Hepatocyte (in vitro differentiated cells): ENCODE measurements around the gene UQCC2. TPM values are rescaled to one million over a fixed set of nuclear protein-coding genes. Genes with fewer than 3 reads are reported as not detected.

Source experiments
- DNase-seq: peaks from one replicate; pipeline ENCODE4 v3.0.0-alpha.2; 2016; ENCODE audit warnings: low spot score
- H2AFZ ChIP-seq: fragments of 200-600 bp; sonication (generic); 2 replicates; pipeline ENCODE4 v1.6.0; 2016; ENCODE audit warnings: antibody characterized with exemption, mild to moderate bottlenecking
- H3K27ac ChIP-seq: fragments of 200-600 bp; sonication (generic); 2 replicates; pipeline ENCODE4 v1.5.1; 2016; ENCODE audit warnings: mild to moderate bottlenecking
- H3K27me3 ChIP-seq: fragments of 200-600 bp; sonication (generic); 2 replicates; pipeline ENCODE4 v1.6.1; 2016
- H3K36me3 ChIP-seq: fragments of 200-600 bp; sonication (generic); replicated peaks from 2 replicates; pipeline ENCODE4 v1.5.1; 2016; ENCODE audit warnings: low read depth; ENCODE audit not compliant: insufficient read depth
- H3K4me1 ChIP-seq: fragments of 200-600 bp; sonication (generic); 2 replicates; pipeline ENCODE4 v1.5.1; 2016; ENCODE audit warnings: mild to moderate bottlenecking, moderate library complexity; ENCODE audit not compliant: insufficient read depth
- H3K4me2 ChIP-seq: fragments of 200-600 bp; sonication (generic); 2 replicates; pipeline ENCODE4 v1.6.0; 2016
- H3K4me3 ChIP-seq: fragments of 200-600 bp; sonication (generic); 2 replicates; pipeline ENCODE4 v1.5.1; 2016; ENCODE audit warnings: mild to moderate bottlenecking
- H3K79me2 ChIP-seq: fragments of 200-600 bp; sonication (generic); 2 replicates; pipeline ENCODE4 v1.6.0; 2017; ENCODE audit warnings: mild to moderate bottlenecking
- H3K9me2 ChIP-seq: fragments of 200-600 bp; sonication (generic); replicated peaks from 2 replicates; pipeline ENCODE4 v1.6.0; 2017; ENCODE audit warnings: mild to moderate bottlenecking; ENCODE audit not compliant: insufficient read depth
- H3K9me3 ChIP-seq: fragments of 200-600 bp; sonication (generic); 2 replicates; pipeline ENCODE4 v1.5.1; 2016; ENCODE audit warnings: low read depth, mild to moderate bottlenecking
- H4K20me1 ChIP-seq: fragments of 200-600 bp; sonication (generic); 2 replicates; pipeline ENCODE4 v1.6.0; 2016; ENCODE audit warnings: mild to moderate bottlenecking; ENCODE audit not compliant: insufficient read depth, poor library complexity, severe bottlenecking
- EZH2 ChIP-seq: fragments of 200-600 bp; sonication (generic); IDR thresholded peaks from 2 replicates; pipeline ENCODE4 v1.6.1; 2016; ENCODE audit warnings: antibody characterized with exemption, mild to moderate bottlenecking, borderline replicate concordance
- EZH2phosphoT487 ChIP-seq: fragments of 200-600 bp; sonication (generic); IDR thresholded peaks from one replicate; pipeline ENCODE4 v1.6.1; 2018; ENCODE audit warnings: antibody characterized with exemption, mild to moderate bottlenecking, low read depth, moderate library complexity; ENCODE audit not compliant: unreplicated experiment, severe bottlenecking
- WGBS: methylation state at CpG from one replicate; pipeline ENCODE4 v1.1.6; 2016; ENCODE audit warnings: low lambda C conversion rate; ENCODE audit errors: missing lambda C conversion rate; 5-methylcytosine and 5-hydroxymethylcytosine counted together
- polyA plus RNA-seq: library from polyadenylated mRNA; unstranded; fragments of >200 nt; fragmentation: Nextera tagmentation; extraction: Ambion mirVana; gene quantifications from 2 replicates; pipeline ENCODE4 v1.2.1, GENCODE V29; 2016
- total RNA-seq: library from RNA; depleted of rRNA; stranded (reverse); fragments of >200 nt; gene quantifications from 2 replicates; pipeline ENCODE4 v1.2.3, GENCODE V29; 2014
- TF ChIP-seq, protein P1 (sequence below): fragments of 200-600 bp; sonication (generic); IDR thresholded peaks from 2 replicates; pipeline ENCODE4 v1.5.1; 2016; ENCODE audit warnings: antibody characterized with exemption, mild to moderate bottlenecking; ENCODE audit not compliant: poor library complexity

The UQCC2 gene
- total and polyA plus RNA-seq, 2 experiments from 2014 or later: 44.7 to 151 TPM

DNA sequence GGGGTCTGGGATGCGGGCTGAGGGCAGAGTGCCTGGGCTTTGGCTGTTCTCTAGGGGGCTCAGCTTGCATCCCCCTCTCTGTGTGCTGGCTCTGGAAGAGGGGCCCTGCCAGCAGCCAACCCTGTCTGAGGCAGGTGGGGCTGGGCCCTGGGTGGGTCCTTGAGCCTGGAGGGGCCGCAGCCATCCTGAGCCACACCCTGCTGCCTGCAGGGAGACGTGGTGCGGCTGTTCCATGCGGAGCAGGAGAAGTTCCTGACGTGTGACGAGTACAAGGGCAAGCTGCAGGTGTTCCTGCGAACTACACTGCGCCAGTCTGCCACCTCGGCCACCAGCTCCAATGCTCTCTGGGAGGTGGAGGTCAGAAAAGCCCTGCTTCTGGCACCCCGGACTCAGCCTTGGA lies 49.2 kb downstream of the UQCC2 start:
- TF ChIP-seq, protein P1, sequence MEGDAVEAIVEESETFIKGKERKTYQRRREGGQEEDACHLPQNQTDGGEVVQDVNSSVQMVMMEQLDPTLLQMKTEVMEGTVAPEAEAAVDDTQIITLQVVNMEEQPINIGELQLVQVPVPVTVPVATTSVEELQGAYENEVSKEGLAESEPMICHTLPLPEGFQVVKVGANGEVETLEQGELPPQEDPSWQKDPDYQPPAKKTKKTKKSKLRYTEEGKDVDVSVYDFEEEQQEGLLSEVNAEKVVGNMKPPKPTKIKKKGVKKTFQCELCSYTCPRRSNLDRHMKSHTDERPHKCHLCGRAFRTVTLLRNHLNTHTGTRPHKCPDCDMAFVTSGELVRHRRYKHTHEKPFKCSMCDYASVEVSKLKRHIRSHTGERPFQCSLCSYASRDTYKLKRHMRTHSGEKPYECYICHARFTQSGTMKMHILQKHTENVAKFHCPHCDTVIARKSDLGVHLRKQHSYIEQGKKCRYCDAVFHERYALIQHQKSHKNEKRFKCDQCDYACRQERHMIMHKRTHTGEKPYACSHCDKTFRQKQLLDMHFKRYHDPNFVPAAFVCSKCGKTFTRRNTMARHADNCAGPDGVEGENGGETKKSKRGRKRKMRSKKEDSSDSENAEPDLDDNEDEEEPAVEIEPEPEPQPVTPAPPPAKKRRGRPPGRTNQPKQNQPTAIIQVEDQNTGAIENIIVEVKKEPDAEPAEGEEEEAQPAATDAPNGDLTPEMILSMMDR: no peak
- no peak for TF ChIP-seq EZH2phosphoT487
- no peak for TF ChIP-seq EZH2
- WGBS: 96% methylated on average over 11 of the region's 11 CpGs
- H3K79me2 ChIP-seq: no peaks in the 10 kb centered on the region

DNA sequence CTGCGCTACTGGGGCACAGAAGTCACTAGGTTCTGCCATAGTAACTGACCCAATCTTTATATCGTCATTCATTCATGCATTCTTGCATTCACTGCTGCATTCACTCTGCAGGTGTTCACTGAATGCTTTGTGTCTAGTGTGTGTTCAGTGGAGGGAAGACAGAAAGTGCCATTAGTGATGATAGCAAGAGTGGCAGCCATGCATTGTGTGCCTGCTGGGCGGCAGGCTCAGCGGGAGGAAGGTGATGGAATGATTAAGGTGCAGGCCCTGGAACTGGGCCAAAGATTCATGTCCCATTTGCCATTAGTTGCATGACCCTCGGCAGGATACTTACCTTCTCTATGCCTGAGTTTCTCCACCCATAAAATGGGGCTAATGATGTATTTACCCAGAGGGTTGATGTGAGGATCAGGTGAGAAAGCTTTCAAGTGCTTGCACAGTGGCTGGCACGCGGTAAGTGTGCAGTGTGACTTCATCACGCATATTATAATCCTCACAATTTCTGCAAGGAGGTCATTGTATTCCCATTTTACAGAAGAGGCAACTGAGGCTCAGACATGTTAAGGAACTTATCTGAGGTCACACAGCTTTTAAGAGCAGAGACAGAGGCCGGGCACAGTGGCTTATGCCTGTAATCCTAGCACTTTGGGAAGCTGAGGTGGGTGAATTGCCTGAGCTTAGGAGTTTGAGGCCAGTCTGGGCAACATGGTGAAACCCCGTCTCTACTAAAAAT lies 50.2 kb downstream of the UQCC2 start:
- 93% methylated on average over 10 of the region's 10 CpGs for WGBS
- Histone ChIP-seq H3K27me3 (no peaks in the 10 kb centered on the region), H3K4me3 (no peak overlapping the region), H3K4me2 (no peak overlapping the region), H3K79me2 (no peaks in the 10 kb centered on the region), H3K9me2 (no peaks in the 10 kb centered on the region), H2AFZ (no peak overlapping the region), H3K4me1 (no peaks in the 10 kb centered on the region), H3K9me3 (no peaks in the 10 kb centered on the region), H3K27ac (no peak overlapping the region), H4K20me1 (no peaks in the 10 kb centered on the region), H3K36me3 (no peaks in the 10 kb centered on the region)
- no peak for DNase-seq
- TF ChIP-seq EZH2phosphoT487 (no peak), EZH2 (no peak)
- TF ChIP-seq, protein P1: no peak

More for the DNA sequence above, 49.2 kb downstream of the UQCC2 start:
- H3K4me2 ChIP-seq: no peak overlapping the region
- H3K4me3 ChIP-seq: no peak overlapping the region
- no peaks in the 10 kb centered on the region for H3K9me2 ChIP-seq
- H3K27ac ChIP-seq: no peak overlapping the region
- H3K27me3 ChIP-seq: no peaks in the 10 kb centered on the region
- H3K9me3 ChIP-seq: no peaks in the 10 kb centered on the region
- H2AFZ ChIP-seq: no peak overlapping the region
- no peaks in the 10 kb centered on the region for H3K4me1 ChIP-seq
- H4K20me1 ChIP-seq: no peaks in the 10 kb centered on the region
- no peaks in the 10 kb centered on the region for H3K36me3 ChIP-seq
- DNase-seq: no peak

DNA sequence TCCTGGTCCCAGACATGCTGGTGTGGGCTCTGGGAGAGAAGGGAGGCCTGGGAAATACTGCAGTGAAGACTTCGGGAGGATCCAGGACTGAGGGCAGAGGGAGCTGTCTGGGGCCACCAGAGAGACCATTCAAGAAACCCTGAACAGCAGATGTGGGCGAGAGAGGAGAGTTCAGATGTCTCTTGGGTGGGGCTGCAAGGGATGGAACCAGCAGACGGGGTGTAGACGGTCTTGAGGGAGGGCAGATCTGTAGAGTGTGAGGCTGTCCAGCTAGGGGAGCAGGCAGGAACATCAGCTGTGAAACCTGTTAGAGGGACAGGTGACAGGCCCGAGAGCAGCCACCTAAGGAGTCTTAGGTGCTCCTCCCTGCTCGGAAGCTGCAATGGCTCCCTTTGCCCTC lies 51.5 kb downstream of the UQCC2 start:
- no peaks in the 10 kb centered on the region for H4K20me1 ChIP-seq
- H3K27ac ChIP-seq: no peak overlapping the region
- no peaks in the 10 kb centered on the region for H3K9me3 ChIP-seq
- H3K4me3 ChIP-seq: no peak overlapping the region
- TF ChIP-seq EZH2 (no peak), EZH2phosphoT487 (no peak)
- TF ChIP-seq, protein P1: no peak
- no peaks in the 10 kb centered on the region for H3K4me1 ChIP-seq
- no peak for DNase-seq
- H2AFZ ChIP-seq: no peak overlapping the region
- H3K79me2 ChIP-seq: no peaks in the 10 kb centered on the region
- no peaks in the 10 kb centered on the region for H3K9me2 ChIP-seq
- no peak overlapping the region for H3K4me2 ChIP-seq
- no peaks in the 10 kb centered on the region for H3K27me3 ChIP-seq
- WGBS: 82% methylated on average over 6 of the region's 6 CpGs
- H3K36me3 ChIP-seq: no peaks in the 10 kb centered on the region
